Muscle of back (tissue), 11 donors: ENCODE data around the gene PCDHB7. TPM values are rescaled to one million over a fixed set of nuclear protein-coding genes. Genes with fewer than 3 reads are reported as not detected.
A peak's percentile ranks its signal among the peaks of the same experiment; 100 is the strongest.
"Not testable (repeated sequence)": the region's sequence is repeated elsewhere in the genome, so short reads cannot be mapped to it uniquely, and the experiment has no call there.

ENCODE experiments used
- DNase-seq, 3 donors: peaks; one replicate each; pipeline versions ENCODE4 v3.0.0 to v3.0.0-alpha.2; 2013
- polyA plus RNA-seq, 10 donors: library from polyadenylated mRNA; unstranded; fragments of 120-200 nt; gene quantifications; one replicate each; pipeline ENCODE4 v1.2.1, GENCODE V29; 2013; ENCODE audit not compliant: insufficient read length in 10 of 10

PCDHB7 gene
- polyA plus RNA-seq, 10 donors: 1.8 to 3.5 (median 2.6) TPM

DNA sequence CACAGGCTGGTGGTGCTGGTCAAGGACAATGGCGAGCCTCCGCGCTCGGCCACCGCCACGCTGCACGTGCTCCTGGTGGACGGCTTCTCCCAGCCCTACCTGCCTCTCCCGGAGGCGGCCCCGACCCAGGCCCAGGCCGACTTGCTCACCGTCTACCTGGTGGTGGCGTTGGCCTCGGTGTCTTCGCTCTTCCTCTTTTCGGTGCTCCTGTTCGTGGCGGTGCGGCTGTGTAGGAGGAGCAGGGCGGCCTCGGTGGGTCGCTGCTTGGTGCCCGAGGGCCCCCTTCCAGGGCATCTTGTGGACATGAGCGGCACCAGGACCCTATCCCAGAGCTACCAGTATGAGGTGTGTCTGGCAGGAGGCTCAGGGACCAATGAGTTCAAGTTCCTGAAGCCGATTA, 43.6 kb downstream of the PCDHB7 start:
- not testable (repeated sequence) for DNase-seq

GRCh38 chr5:141223112-141223783, 50.8 kb downstream of the PCDHB7 start, which contains the start of gene PCDHB14:
PCDHB14 (plus strand) TSS chr5:141223343; CDS start chr5:141223506, 163 bp downstream.
- DNase-seq: peak in 2 of 3 donors; percentile 4 to 34

- not testable (repeated sequence) for DNase-seq
Observed at GRCh38 chr5:141224844-141225243, 52.4 kb downstream of the PCDHB7 start.

DNA sequence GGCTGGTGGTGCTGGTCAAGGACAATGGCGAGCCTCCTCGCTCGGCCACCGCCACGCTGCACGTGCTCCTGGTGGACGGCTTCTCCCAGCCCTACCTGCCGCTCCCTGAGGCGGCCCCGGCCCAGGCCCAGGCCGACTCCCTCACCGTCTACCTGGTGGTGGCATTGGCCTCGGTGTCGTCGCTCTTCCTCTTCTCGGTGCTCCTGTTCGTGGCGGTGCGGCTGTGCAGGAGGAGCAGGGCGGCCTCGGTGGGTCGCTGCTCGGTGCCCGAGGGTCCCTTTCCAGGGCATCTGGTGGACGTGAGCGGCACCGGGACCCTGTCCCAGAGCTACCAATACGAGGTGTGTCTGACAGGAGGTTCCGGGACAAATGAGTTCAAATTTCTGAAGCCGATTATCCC, 53.0 kb downstream of the PCDHB7 start:
- not testable (repeated sequence) for DNase-seq

Other genes with a start within 250 kb of the PCDHB7 start
- gene PCDHAC1, start 246.3 kb upstream of the PCDHB7 start, polyA plus RNA-seq: under 1 TPM in 9 of 10 donors, not detected in 1; 0.07 to 0.38 (median 0.12) TPM
- 1 to 10 TPM in 6 of 10 donors, under 1 TPM in 4; 0.67 to 5.8 (median 1.4) TPM for gene PCDHAC2, start 206.2 kb upstream of the PCDHB7 start, polyA plus RNA-seq
- under 1 TPM; 0.07 to 0.20 (median 0.10) TPM for gene PCDHB1, start 121.3 kb upstream of the PCDHB7 start, polyA plus RNA-seq
- 1 to 10 TPM; 2.3 to 5.9 (median 4.2) TPM for gene PCDHB2, start 78.0 kb upstream of the PCDHB7 start, polyA plus RNA-seq
- gene PCDHB3, start 72.2 kb upstream of the PCDHB7 start, polyA plus RNA-seq: 1 to 10 TPM; 1.6 to 2.8 (median 2.0) TPM
- 1 to 10 TPM; 2.8 to 4.6 (median 3.1) TPM for gene PCDHB4, start 50.8 kb upstream of the PCDHB7 start, polyA plus RNA-seq
- 1 to 10 TPM; 2.7 to 5.1 (median 3.9) TPM for gene PCDHB5, start 37.4 kb upstream of the PCDHB7 start, polyA plus RNA-seq
- gene PCDHB6, start 22.6 kb upstream of the PCDHB7 start, polyA plus RNA-seq: 1 to 10 TPM; 1.3 to 2.5 (median 1.8) TPM
- 1 to 10 TPM in 8 of 10 donors, under 1 TPM in 2; 0.34 to 2.4 (median 1.3) TPM for gene PCDHB8, start 5.1 kb downstream of the PCDHB7 start, polyA plus RNA-seq
- 1 to 10 TPM; 2.3 to 6.1 (median 4.2) TPM for gene PCDHB16, start 9.7 kb downstream of the PCDHB7 start, polyA plus RNA-seq
- 1 to 10 TPM; 1.4 to 3.9 (median 2.5) TPM for gene PCDHB9, start 14.5 kb downstream of the PCDHB7 start, polyA plus RNA-seq
- 1 to 10 TPM; 3.6 to 6.4 (median 4.9) TPM for gene PCDHB10, start 19.7 kb downstream of the PCDHB7 start, polyA plus RNA-seq
- gene PCDHB11, start 27.0 kb downstream of the PCDHB7 start, polyA plus RNA-seq: 1 to 10 TPM; 1.6 to 3.5 (median 2.7) TPM
- 1 to 10 TPM; 2.3 to 3.7 (median 2.8) TPM for gene PCDHB12, start 36.1 kb downstream of the PCDHB7 start, polyA plus RNA-seq
- 1 to 10 TPM; 2.3 to 3.6 (median 2.6) TPM for gene PCDHB13, start 41.3 kb downstream of the PCDHB7 start, polyA plus RNA-seq
- 1 to 10 TPM; 5.3 to 8.1 (median 6.6) TPM for gene PCDHB14, start 50.7 kb downstream of the PCDHB7 start, polyA plus RNA-seq
- gene PCDHB15, start 72.8 kb downstream of the PCDHB7 start, polyA plus RNA-seq: 1 to 10 TPM; 5.9 to 9.7 (median 7.8) TPM
- gene SLC25A2, start 131.4 kb downstream of the PCDHB7 start, polyA plus RNA-seq: under 1 TPM in 1 of 10 donors, not detected in 9; 0.17 TPM
- gene TAF7, start 148.1 kb downstream of the PCDHB7 start, polyA plus RNA-seq: 10 to 100 TPM; 74.5 to 97.2 (median 82.8) TPM
- under 1 TPM; 0.38 to 0.64 (median 0.54) TPM for gene PCDHGA1, start 157.9 kb downstream of the PCDHB7 start, polyA plus RNA-seq
- gene PCDHGA2, start 166.1 kb downstream of the PCDHB7 start, polyA plus RNA-seq: 1 to 10 TPM; 1.7 to 3.1 (median 2.4) TPM
- 1 to 10 TPM; 1.2 to 1.7 (median 1.4) TPM for gene PCDHGA3, start 171.2 kb downstream of the PCDHB7 start, polyA plus RNA-seq
- gene PCDHGB1, start 177.5 kb downstream of the PCDHB7 start, polyA plus RNA-seq: under 1 TPM; 0.36 to 0.88 (median 0.60) TPM
- gene PCDHGA4, start 182.4 kb downstream of the PCDHB7 start, polyA plus RNA-seq: 1 to 10 TPM; 1.1 to 1.8 (median 1.3) TPM
- gene PCDHGB2, start 187.3 kb downstream of the PCDHB7 start, polyA plus RNA-seq: 1 to 10 TPM; 1.9 to 2.6 (median 2.2) TPM
- 1 to 10 TPM; 1.9 to 3.3 (median 2.6) TPM for gene PCDHGA5, start 191.5 kb downstream of the PCDHB7 start, polyA plus RNA-seq
- 1 to 10 TPM in 9 of 10 donors, under 1 TPM in 1; 0.99 to 1.7 (median 1.4) TPM for gene PCDHGB3, start 197.6 kb downstream of the PCDHB7 start, polyA plus RNA-seq
- 1 to 10 TPM; 2.4 to 5.4 (median 3.4) TPM for gene PCDHGA6, start 201.2 kb downstream of the PCDHB7 start, polyA plus RNA-seq
- gene PCDHGA7, start 210.1 kb downstream of the PCDHB7 start, polyA plus RNA-seq: 1 to 10 TPM; 1.2 to 2.0 (median 1.4) TPM
- 1 to 10 TPM; 1.7 to 3.9 (median 2.5) TPM for gene PCDHGB4, start 215.1 kb downstream of the PCDHB7 start, polyA plus RNA-seq
- under 1 TPM; 0.43 to 0.83 (median 0.57) TPM for gene PCDHGA8, start 220.0 kb downstream of the PCDHB7 start, polyA plus RNA-seq
- gene PCDHGB5, start 225.3 kb downstream of the PCDHB7 start, polyA plus RNA-seq: 1 to 10 TPM; 2.5 to 7.0 (median 4.1) TPM
- 1 to 10 TPM; 3.4 to 5.3 (median 3.8) TPM for gene PCDHGA9, start 230.1 kb downstream of the PCDHB7 start, polyA plus RNA-seq
- 1 to 10 TPM; 2.7 to 6.8 (median 4.3) TPM for gene PCDHGB6, start 235.4 kb downstream of the PCDHB7 start, polyA plus RNA-seq
- 1 to 10 TPM; 1.2 to 2.8 (median 1.8) TPM for gene PCDHGA10, start 240.3 kb downstream of the PCDHB7 start, polyA plus RNA-seq
- 10 to 100 TPM in 1 of 10 donors, 1 to 10 TPM in 9; 7.4 to 11.7 (median 8.2) TPM for gene PCDHGB7, start 245.0 kb downstream of the PCDHB7 start, polyA plus RNA-seq
- 1 to 10 TPM; 2.9 to 4.8 (median 3.3) TPM for gene PCDHGA11, start 248.4 kb downstream of the PCDHB7 start, polyA plus RNA-seq